OCI-LY7 (cell line): ENCODE measurements around the gene ZC3H15. TPM values are rescaled to one million over a fixed set of nuclear protein-coding genes. Genes with fewer than 3 reads are reported as not detected.

Experiments used
- BruUV-seq: library from RNA; stranded (reverse); fragments of 400-500 nt; replicated peaks from 2 replicates; lab custom pipeline; 2021; lab: Mats Ljungman, UMichigan
- CTCF ChIA-PET: fragments of 300-600 bp; sonication (Branson Sonifier 250); formaldehyde crosslinking; loops from one replicate; lab custom pipeline; 2022; ENCODE audit warnings: antibody characterized with exemption; ENCODE audit not compliant: unreplicated experiment; lab: Charles Lee
- POLR2A ChIA-PET: fragments of 300-600 bp; sonication (Branson Sonifier 250); formaldehyde crosslinking; loops from one replicate; lab custom pipeline; 2022; ENCODE audit warnings: antibody characterized with exemption; lab: Charles Lee
- DNase-seq: peaks from one replicate; pipeline ENCODE4 v3.0.0-alpha.2; 2015; ENCODE audit warnings: low spot score
- H2AFZ ChIP-seq: fragments of 200-600 bp; sonication (generic), shearing (Covaris generic); 2 replicates; pipeline ENCODE4 v1.6.1; 2014; ENCODE audit warnings: mild to moderate bottlenecking, antibody characterized with exemption, low read length, moderate library complexity
- H3K27ac ChIP-seq: fragments of 200-600 bp; sonication (generic); 2 replicates; pipeline ENCODE4 v1.5.1; 2014; ENCODE audit warnings: mixed run types, low read depth, mild to moderate bottlenecking, moderate library complexity, low read length, inconsistent platforms; ENCODE audit not compliant: poor library complexity, severe bottlenecking
- H3K36me3 ChIP-seq: fragments of 200-600 bp; sonication (generic); 2 replicates; pipeline ENCODE4 v1.6.1; 2014; ENCODE audit warnings: mild to moderate bottlenecking, antibody characterized with exemption, low read length, moderate library complexity, mixed read lengths; ENCODE audit not compliant: insufficient read depth
- H3K4me1 ChIP-seq: fragments of 200-600 bp; sonication (generic); 2 replicates; pipeline ENCODE4 v1.5.1; 2014; ENCODE audit warnings: mild to moderate bottlenecking, low read length; ENCODE audit not compliant: insufficient read depth, poor library complexity, severe bottlenecking
- H3K4me2 ChIP-seq: fragments of 200-600 bp; sonication (generic); 2 replicates; pipeline ENCODE4 v1.6.1; 2014; ENCODE audit warnings: mild to moderate bottlenecking, low read length
- H3K4me3 ChIP-seq: fragments of 200-600 bp; sonication (generic); 2 replicates; pipeline ENCODE4 v1.5.1; 2014; ENCODE audit warnings: mild to moderate bottlenecking, low read depth, low read length; ENCODE audit not compliant: poor library complexity, severe bottlenecking
- H3K79me2 ChIP-seq: fragments of 200-600 bp; sonication (generic); 2 replicates; pipeline ENCODE4 v1.6.1; 2016; ENCODE audit warnings: low read depth, mild to moderate bottlenecking, low read length, moderate library complexity, mixed read lengths; ENCODE audit not compliant: insufficient read depth
- H3K9me2 ChIP-seq: fragments of 200-600 bp; sonication (generic); 2 replicates; pipeline ENCODE4 v1.6.1; 2016; ENCODE audit warnings: mild to moderate bottlenecking, low read length, mixed read lengths; ENCODE audit not compliant: insufficient read depth
- H3K9me3 ChIP-seq: fragments of 200-600 bp; sonication (generic); 2 replicates; pipeline ENCODE4 v1.6.1; 2014; ENCODE audit warnings: mild to moderate bottlenecking, mixed run types, low read length, mixed read lengths
- H4K20me1 ChIP-seq: fragments of 200-600 bp; sonication (generic); 2 replicates; pipeline ENCODE4 v1.6.1; 2014; ENCODE audit warnings: mild to moderate bottlenecking, antibody characterized with exemption, low read length, moderate library complexity, mixed read lengths; ENCODE audit not compliant: insufficient read depth
- EZH2phosphoT487 ChIP-seq: fragments of 200-600 bp; sonication (generic); IDR thresholded peaks from 2 replicates; pipeline ENCODE4 v1.6.1; 2018; ENCODE audit warnings: low read depth, borderline replicate concordance, mild to moderate bottlenecking, mixed run types, antibody characterized with exemption, low read length, moderate library complexity, mixed read lengths
- intact Hi-C: fragments of 100-400 bp; cut with micrococcal nuclease; formaldehyde crosslinking; loops from one replicate; pipeline ENCODE4 v1.10.0; 2022; ENCODE audit not compliant: unreplicated experiment
- total RNA-seq, 2 experiments: library from RNA; depleted of rRNA in 1 of 2; stranded (reverse); fragments of >200 nt in 1 of 2; shearing (Covaris generic) in 1 of 2; gene quantifications; 2 replicates each; pipeline ENCODE4 v1.2.3, GENCODE V29; 2014 to 2022
- TF ChIP-seq, protein P1 (sequence below): fragments of 200-600 bp; sonication (generic); conservative IDR thresholded peaks from 2 replicates; pipeline ENCODE4 v1.5.1; 2014; ENCODE audit warnings: mild to moderate bottlenecking, antibody characterized with exemption, low read length, moderate library complexity, mixed read lengths

Gene ZC3H15
- total RNA-seq, 2 experiments from 2014 or later = 47.7 to 74.0 TPM

- Histone ChIP-seq H4K20me1 (no peaks in the 10 kb centered on the region), H3K9me3 (peaks cover 12% of the 10 kb centered on the region; the same call in 1 of the 2 replicates), H3K4me1 (no peaks in the 10 kb centered on the region), H3K4me2 (no peak overlapping the region), H3K36me3 (no peaks in the 10 kb centered on the region), H2AFZ (no peak overlapping the region), H3K4me3 (no peak overlapping the region), H3K9me2 (no peaks in the 10 kb centered on the region), H3K27ac (no peak overlapping the region), H3K79me2 (no peaks in the 10 kb centered on the region)
- no peak for DNase-seq
- ChIA-PET POLR2A (interaction anchor here (0.6 kb wide), 1 partner anchor 18 kb away, joined by 3 read pairs; no protein-coding TSS in a partner anchor), CTCF (no interaction called here)
- TF ChIP-seq EZH2phosphoT487 = no peak
- TF ChIP-seq, protein P1, sequence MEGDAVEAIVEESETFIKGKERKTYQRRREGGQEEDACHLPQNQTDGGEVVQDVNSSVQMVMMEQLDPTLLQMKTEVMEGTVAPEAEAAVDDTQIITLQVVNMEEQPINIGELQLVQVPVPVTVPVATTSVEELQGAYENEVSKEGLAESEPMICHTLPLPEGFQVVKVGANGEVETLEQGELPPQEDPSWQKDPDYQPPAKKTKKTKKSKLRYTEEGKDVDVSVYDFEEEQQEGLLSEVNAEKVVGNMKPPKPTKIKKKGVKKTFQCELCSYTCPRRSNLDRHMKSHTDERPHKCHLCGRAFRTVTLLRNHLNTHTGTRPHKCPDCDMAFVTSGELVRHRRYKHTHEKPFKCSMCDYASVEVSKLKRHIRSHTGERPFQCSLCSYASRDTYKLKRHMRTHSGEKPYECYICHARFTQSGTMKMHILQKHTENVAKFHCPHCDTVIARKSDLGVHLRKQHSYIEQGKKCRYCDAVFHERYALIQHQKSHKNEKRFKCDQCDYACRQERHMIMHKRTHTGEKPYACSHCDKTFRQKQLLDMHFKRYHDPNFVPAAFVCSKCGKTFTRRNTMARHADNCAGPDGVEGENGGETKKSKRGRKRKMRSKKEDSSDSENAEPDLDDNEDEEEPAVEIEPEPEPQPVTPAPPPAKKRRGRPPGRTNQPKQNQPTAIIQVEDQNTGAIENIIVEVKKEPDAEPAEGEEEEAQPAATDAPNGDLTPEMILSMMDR = no peak
- intact Hi-C loops = no loop called here
- BruUV-seq = no TSS peak
These were observed 45.6 kb upstream of the ZC3H15 start for GRCh38 chr2:186440506-186440905.

- H3K9me3 ChIP-seq = peaks cover 10% of the 10 kb centered on the region; the same call in 1 of the 2 replicates
- TF ChIP-seq, protein P1 = no peak
- no peak for TF ChIP-seq EZH2phosphoT487
- H3K4me3 ChIP-seq = no peak overlapping the region
- ChIA-PET CTCF (no interaction called here), POLR2A (no interaction called here)
- H3K36me3 ChIP-seq = no peaks in the 10 kb centered on the region
- no peak overlapping the region for H2AFZ ChIP-seq
- H4K20me1 ChIP-seq = no peaks in the 10 kb centered on the region
- H3K27ac ChIP-seq = no peak overlapping the region
- no peaks in the 10 kb centered on the region for H3K4me1 ChIP-seq
- no TSS peak for BruUV-seq
- H3K9me2 ChIP-seq = no peaks in the 10 kb centered on the region
- intact Hi-C loops = no loop called here
- H3K4me2 ChIP-seq = no peak overlapping the region
- DNase-seq = no peak
- no peaks in the 10 kb centered on the region for H3K79me2 ChIP-seq
These were observed 43.2 kb upstream of the ZC3H15 start for GRCh38 chr2:186442885-186443284.

- ChIA-PET POLR2A (no interaction called here), CTCF (no interaction called here)
- H3K4me1 ChIP-seq = no peaks in the 10 kb centered on the region
- no peak overlapping the region for H3K4me3 ChIP-seq
- no peaks in the 10 kb centered on the region for H3K79me2 ChIP-seq
- intact Hi-C loops = no loop called here
- H3K4me2 ChIP-seq = no peak overlapping the region
- H3K36me3 ChIP-seq = no peaks in the 10 kb centered on the region
- H4K20me1 ChIP-seq = no peaks in the 10 kb centered on the region
- DNase-seq = no peak
- H2AFZ ChIP-seq = no peak overlapping the region
- H3K27ac ChIP-seq = no peak overlapping the region
- BruUV-seq = no TSS peak
- TF ChIP-seq EZH2phosphoT487 = no peak
- TF ChIP-seq, protein P1 = no peak
- 0 out of 2 replicates have a peak, but pooled peaks cover 4% of the 10 kb centered on the region for H3K9me3 ChIP-seq
- H3K9me2 ChIP-seq = no peaks in the 10 kb centered on the region
These were observed 42.2 kb upstream of the ZC3H15 start for GRCh38 chr2:186443851-186444250.
